Measurements from ENCODE around the gene RBM15B. TPM values are rescaled to one million over a fixed set of nuclear protein-coding genes. Genes with fewer than 3 reads are reported as not detected.

The RBM15B gene
- total and polyA plus RNA-seq, 9 of the 15 experiments (the other 6 are each of a cell fraction or from before 2014, with no cell fraction given), result 1.8 to 21.0 (median 10.5) TPM

GRCh38 chr3:51391075-51391565, at the start of gene RBM15B (continued):
- TF ChIP-seq RERE (CRISPR knock-in tag; IDR thresholded peaks at IDR 0.05; ENCODE audit: borderline replicate concordance) (no peak), CEBPZ (IDR thresholded peaks at IDR 0.05; ENCODE audit: borderline replicate concordance, low read depth, low read length) (no peak), FOXA1 (IDR thresholded peaks at IDR 0.05; ENCODE audit: borderline replicate concordance) (no peak), HIVEP1 (CRISPR knock-in tag; IDR thresholded peaks at IDR 0.05) (no peak), MAZ (CRISPR knock-in tag; conservative IDR thresholded peaks at IDR 0.05 in 1 of 2, IDR thresholded peaks at IDR 0.05 in 1 of 2) (peak; percentile 51 to 54; a peak in 2 of 4 replicates), ZFP91 (CRISPR knock-in tag; IDR thresholded peaks at IDR 0.05) (no peak), GABPA (tag; conservative IDR thresholded peaks at IDR 0.05; ENCODE audit: low read depth) (peak; percentile 42; the same call in 1 of the 2 replicates), ZNF707 (CRISPR knock-in tag; conservative IDR thresholded peaks at IDR 0.05) (no peak), ZBTB17 (CRISPR knock-in tag; IDR thresholded peaks at IDR 0.05) (no peak), PRPF4 (IDR thresholded peaks at IDR 0.05; ENCODE audit: insufficient read depth, low read depth, low read length, poor library complexity, severe bottlenecking) (peak; percentile 68), MAFG (tag; conservative IDR thresholded peaks at IDR 0.05) (no peak), HMBOX1 (IDR thresholded peaks at IDR 0.05) (no peak), NFIC (IDR thresholded peaks at IDR 0.05) (no peak; the same call in 1 of the 2 replicates), ADNP (tag; IDR thresholded peaks at IDR 0.05) (no peak)

Measured in K562 (cell line).